ENCODE measurements around the gene ISCA2.

Gene ISCA2

GRCh38 chr14:74488786-74489397, 4.7 kb upstream of the ISCA2 start:
- H3K27me3 ChIP-seq (ENCODE audit: insufficient read depth, low read length, poor library complexity) = no peaks in the 10 kb centered on the region
- no peak overlapping the region for H2AFZ ChIP-seq (ENCODE audit: low read depth, low read length)
- no peaks in the 10 kb centered on the region for H3K9me3 ChIP-seq (ENCODE audit: insufficient read depth, low read length, severe bottlenecking)
- H3K36me3 ChIP-seq (ENCODE audit: insufficient read depth, low read length) = peaks cover 16% of the 10 kb centered on the region
- TF ChIP-seq CTCF (IDR thresholded peaks at IDR 0.05; ENCODE audit: borderline replicate concordance, extremely low read depth, low read length, poor library complexity, severe bottlenecking) (no peak), EZH2 (IDR thresholded peaks at IDR 0.05; ENCODE audit: borderline replicate concordance, low read depth, low read length, severe bottlenecking) (no peak)
- peaks cover 21% of the 10 kb centered on the region for H3K79me2 ChIP-seq (ENCODE audit: insufficient read depth, low read length)
- no peak overlapping the region for H3K4me3 ChIP-seq (ENCODE audit: low read depth in 1 of 2, low read length in 2 of 2)
- no peak for DNase-seq
- no peak for ATAC-seq (ENCODE audit: insufficient read depth, low read depth)
- no peak overlapping the region for H3K27ac ChIP-seq (ENCODE audit: low read length)
- H3K9ac ChIP-seq (ENCODE audit: low read depth, low read length) = no peak overlapping the region
- no peaks in the 10 kb centered on the region for H4K20me1 ChIP-seq (ENCODE audit: insufficient read depth, low read length)
- no peak overlapping the region for H3K4me2 ChIP-seq (ENCODE audit: insufficient read depth, low read length)
- peaks cover 25% of the 10 kb centered on the region for H3K4me1 ChIP-seq (ENCODE audit: insufficient read depth, low read length)

- ATAC-seq (ENCODE audit: insufficient read depth, low read depth) (no peak), DNase-seq (no peak)
- H3K9me3 ChIP-seq (ENCODE audit: insufficient read depth, low read length, severe bottlenecking) = no peaks in the 10 kb centered on the region
- peaks cover 10% of the 10 kb centered on the region for H3K36me3 ChIP-seq (ENCODE audit: insufficient read depth, low read length)
- peaks cover 32% of the 10 kb centered on the region for H3K79me2 ChIP-seq (ENCODE audit: insufficient read depth, low read length)
- peaks cover 40% of the 10 kb centered on the region for H3K4me1 ChIP-seq (ENCODE audit: insufficient read depth, low read length)
- no peak overlapping the region for H2AFZ ChIP-seq (ENCODE audit: low read depth, low read length)
- no peaks in the 10 kb centered on the region for H3K27me3 ChIP-seq (ENCODE audit: insufficient read depth, low read length, poor library complexity)
- no peak for TF ChIP-seq EZH2 (IDR thresholded peaks at IDR 0.05; ENCODE audit: borderline replicate concordance, low read depth, low read length, severe bottlenecking)
- TF ChIP-seq CTCF (IDR thresholded peaks at IDR 0.05; ENCODE audit: borderline replicate concordance, extremely low read depth, low read length, poor library complexity, severe bottlenecking) = no peak
- H3K4me2 ChIP-seq (ENCODE audit: insufficient read depth, low read length) = no peak overlapping the region
- H4K20me1 ChIP-seq (ENCODE audit: insufficient read depth, low read length) = no peaks in the 10 kb centered on the region
- H3K9ac ChIP-seq (ENCODE audit: low read depth, low read length) = no peak overlapping the region
- no peak overlapping the region for H3K4me3 ChIP-seq (ENCODE audit: low read depth in 1 of 2, low read length in 2 of 2)
- no peak overlapping the region for H3K27ac ChIP-seq (ENCODE audit: low read length)
Observed at GRCh38 chr14:74490486-74490885, 3.1 kb upstream of the ISCA2 start.

- Histone ChIP-seq H3K4me3 (ENCODE audit: low read depth in 1 of 2, low read length in 2 of 2) (peak overlapping the region; percentile 76 to 82), H3K4me1 (ENCODE audit: insufficient read depth, low read length) (peaks cover 40% of the 10 kb centered on the region), H4K20me1 (ENCODE audit: insufficient read depth, low read length) (no peaks in the 10 kb centered on the region), H3K9ac (ENCODE audit: low read depth, low read length) (peak overlapping the region; percentile 93), H3K9me3 (ENCODE audit: insufficient read depth, low read length, severe bottlenecking) (no peaks in the 10 kb centered on the region), H3K27me3 (ENCODE audit: insufficient read depth, low read length, poor library complexity) (no peaks in the 10 kb centered on the region), H2AFZ (ENCODE audit: low read depth, low read length) (peak overlapping the region; percentile 88), H3K36me3 (ENCODE audit: insufficient read depth, low read length) (peaks cover 5% of the 10 kb centered on the region), H3K4me2 (ENCODE audit: insufficient read depth, low read length) (peak overlapping the region; percentile 92), H3K79me2 (ENCODE audit: insufficient read depth, low read length) (peaks cover 32% of the 10 kb centered on the region), H3K27ac (ENCODE audit: low read length) (peak overlapping the region; percentile 76)
- peak; percentile 11 for TF ChIP-seq CTCF (IDR thresholded peaks at IDR 0.05; ENCODE audit: borderline replicate concordance, extremely low read depth, low read length, poor library complexity, severe bottlenecking)
- TF ChIP-seq EZH2 (IDR thresholded peaks at IDR 0.05; ENCODE audit: borderline replicate concordance, low read depth, low read length, severe bottlenecking) = no peak
- no peak for DNase-seq
- ATAC-seq (ENCODE audit: insufficient read depth, low read depth) = no peak
Observed at GRCh38 chr14:74491956-74492775, 1.4 kb upstream of the ISCA2 start.
